Inferior parietal cortex (tissue), 1 donor: ENCODE results near the gene SAV1.
A peak's percentile ranks its signal among the peaks of the same experiment; 100 is the strongest.

Experiments
- DNase-seq: peaks from one replicate; pipeline ENCODE4 v3.0.0-alpha.2; 2016; ENCODE audit errors: extremely low spot score

SAV1 gene

DNA sequence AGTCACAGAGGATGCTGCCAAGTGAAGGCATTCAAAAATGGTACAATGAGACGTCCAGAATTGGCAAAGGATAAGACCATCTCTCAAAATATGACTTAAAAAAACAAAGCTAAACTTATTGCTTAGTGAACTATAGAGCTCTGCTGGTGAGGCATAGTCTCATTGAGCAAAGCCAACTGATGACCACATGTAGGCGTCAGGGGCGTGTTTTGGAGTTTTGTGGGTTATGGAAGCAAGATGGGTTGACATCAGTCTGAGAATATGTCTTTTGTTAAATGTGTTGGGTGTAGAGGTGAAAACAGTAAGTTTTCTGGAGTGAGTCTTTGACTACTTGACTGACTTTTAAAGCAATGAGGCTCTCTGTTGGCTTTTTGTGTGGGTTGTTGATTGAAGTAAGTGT lies 60.9 kb downstream of the SAV1 start:
- DNase-seq = no peak

DNA sequence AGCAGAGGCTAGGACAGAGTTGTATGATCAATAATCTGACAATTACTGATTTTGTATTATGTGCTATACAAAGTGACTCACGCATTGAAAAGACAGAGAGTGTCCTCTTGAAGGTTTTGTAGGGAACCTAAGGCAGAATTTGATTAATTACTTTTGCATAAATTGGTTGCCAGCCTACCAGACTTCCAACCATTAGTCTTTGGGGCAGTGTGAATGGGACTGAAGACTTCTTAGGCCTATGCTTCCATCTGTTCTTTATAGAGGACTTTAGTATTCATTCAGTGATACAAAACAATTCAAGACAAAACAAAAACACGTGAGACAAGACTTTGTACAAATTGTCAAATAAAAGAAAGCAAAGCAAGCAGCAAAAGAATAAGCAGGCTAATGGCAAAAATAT lies 61.6 kb downstream of the SAV1 start:
- no peak for DNase-seq

DNA sequence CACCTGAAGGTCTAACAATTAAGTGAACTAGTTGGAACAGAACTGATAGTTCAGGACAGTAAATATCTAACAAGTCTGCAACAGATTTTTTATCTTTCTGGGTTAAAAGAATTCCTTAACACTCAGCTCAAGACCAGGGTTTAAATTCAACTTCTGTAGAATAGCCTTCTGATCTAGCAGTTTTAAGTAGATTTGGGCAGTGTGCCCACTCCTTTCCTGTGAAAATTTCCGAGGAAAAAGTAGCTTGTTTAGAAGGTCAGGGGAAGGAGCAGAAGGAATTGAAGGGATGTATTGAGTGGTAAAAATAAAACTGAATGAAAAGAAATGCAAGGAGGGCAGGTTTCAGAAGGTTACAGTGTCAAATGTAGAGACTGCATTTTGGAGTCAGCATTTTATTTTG lies 62.3 kb downstream of the SAV1 start:
- no peak for DNase-seq

DNA sequence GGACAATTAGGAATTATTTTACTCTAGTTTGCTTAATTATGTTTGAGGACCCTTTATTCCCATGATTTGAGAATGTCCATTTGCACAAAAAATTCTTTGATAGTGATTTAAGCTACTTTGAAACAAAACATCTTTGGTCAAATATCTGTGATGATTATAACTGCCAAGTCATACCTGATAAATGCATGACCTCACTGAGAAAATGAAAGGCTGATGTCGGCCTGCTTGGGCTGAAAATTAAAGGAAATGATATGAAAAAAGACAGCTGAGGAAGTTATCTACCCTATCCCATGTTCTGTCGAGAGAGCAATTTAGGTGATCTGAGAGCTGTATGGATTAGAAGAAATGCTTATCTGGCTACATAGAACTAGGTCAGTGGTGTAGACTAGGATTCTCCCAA lies 64.5 kb downstream of the SAV1 start:
- DNase-seq = no peak

DNA sequence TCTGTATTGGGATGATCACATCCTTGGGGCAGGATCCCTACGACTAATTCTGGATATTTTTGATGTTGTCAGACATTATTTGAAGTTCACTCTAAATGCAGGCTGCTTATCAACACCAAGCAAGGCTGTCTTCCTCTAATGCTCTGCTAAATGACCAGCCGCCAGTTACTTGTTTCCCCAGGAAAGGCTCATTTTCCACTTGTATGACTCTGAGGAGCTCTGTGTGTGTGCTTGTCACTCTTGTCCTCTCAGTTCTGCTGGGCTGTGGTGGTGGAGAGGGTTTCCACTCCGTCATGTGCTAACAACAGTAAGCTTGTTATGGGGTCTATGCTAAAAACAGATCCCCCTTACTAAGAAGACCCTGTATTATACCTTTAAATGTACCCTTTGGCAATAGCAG lies 66.1 kb downstream of the SAV1 start:
- DNase-seq = no peak

DNA sequence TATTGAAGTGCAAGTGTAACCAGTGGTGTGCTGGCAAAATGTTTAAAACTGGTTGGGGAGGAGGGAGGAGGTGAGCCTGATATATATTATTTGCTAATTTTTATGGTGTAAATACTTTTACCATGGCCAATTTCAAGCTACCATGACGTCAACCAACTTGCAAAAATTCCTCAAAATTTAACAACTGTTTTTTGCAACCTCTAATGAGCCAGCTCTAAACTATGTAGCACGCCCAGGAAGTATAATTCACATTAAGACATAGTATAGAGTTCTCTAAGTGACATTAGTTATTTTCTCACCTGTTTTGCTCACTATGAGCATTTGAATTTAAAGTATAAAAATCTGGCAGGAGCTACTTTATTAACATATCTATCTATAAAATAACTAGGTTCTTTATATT lies 66.7 kb downstream of the SAV1 start:
- DNase-seq = no peak

DNA sequence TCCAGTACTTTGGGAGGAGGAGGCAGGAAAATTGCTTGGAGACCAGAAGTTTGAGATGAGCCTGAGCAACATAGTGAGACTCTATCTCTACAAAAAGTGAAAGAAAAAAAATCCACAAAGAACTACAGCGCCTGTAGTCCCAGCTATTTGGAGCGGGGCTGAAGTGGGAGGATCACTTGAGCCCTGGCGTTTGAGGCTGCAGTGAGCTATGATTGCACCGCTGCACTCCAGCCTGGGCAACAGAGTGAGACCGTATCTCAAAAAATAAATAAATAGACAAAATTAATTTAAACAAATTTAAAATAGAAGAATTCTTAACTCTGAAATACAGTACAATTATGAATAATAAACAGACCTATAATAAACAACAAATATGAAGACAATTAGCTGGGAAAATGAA lies 67.3 kb downstream of the SAV1 start:
- no peak for DNase-seq

DNA sequence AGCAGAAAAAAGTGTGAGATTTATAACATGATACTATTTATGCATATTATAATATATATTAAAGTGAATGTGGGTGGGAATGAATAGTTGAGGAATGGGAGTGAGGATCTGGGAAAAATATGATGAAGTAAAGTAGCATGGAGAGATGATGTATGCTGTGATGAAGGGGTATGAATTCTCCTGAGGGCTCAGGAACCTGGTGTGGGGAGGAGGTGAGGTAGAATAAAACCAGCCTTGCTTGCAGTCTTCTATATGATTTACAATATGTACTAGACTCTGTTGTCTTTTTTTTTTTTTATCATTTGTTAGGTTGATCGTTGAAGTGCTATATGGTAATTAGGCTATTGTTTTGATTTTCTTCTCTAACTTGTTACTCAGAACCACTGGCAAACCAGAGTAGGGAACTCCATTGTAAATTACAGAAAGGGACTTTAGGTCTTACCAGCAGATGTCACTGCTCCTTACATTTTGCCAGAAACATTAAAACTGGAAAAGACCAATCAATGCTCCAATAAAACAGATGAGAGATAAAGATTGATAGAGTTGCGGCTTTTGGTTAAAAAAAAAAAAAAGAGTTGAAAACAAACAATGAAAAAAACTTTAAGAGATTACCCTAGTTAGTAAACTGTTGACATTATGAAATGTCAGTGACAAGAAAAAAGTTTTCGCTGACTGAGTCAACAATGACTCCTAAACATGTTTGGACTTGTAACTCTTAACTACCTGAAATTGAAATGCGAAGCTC lies 68.2 kb downstream of the SAV1 start:
- peak; percentile 79 for DNase-seq

DNA sequence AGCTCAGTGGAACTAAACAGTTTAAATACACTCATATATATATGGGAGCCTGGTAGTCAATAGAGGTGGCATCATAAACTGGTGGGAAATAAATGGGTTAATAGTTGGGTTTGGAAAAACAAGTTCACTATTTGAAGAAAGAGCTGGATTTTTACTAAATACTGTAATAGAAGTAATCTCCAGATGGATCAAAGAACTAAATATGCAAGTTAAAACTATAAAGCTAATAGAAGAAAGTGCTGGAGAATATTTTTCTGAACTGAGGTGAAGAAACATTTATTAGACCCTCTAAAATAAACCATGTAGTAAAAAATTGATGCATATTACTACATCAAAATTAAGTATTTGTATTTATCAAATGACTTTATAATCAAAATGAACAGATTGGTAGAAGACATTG lies 69.3 kb downstream of the SAV1 start:
- DNase-seq = no peak

DNA sequence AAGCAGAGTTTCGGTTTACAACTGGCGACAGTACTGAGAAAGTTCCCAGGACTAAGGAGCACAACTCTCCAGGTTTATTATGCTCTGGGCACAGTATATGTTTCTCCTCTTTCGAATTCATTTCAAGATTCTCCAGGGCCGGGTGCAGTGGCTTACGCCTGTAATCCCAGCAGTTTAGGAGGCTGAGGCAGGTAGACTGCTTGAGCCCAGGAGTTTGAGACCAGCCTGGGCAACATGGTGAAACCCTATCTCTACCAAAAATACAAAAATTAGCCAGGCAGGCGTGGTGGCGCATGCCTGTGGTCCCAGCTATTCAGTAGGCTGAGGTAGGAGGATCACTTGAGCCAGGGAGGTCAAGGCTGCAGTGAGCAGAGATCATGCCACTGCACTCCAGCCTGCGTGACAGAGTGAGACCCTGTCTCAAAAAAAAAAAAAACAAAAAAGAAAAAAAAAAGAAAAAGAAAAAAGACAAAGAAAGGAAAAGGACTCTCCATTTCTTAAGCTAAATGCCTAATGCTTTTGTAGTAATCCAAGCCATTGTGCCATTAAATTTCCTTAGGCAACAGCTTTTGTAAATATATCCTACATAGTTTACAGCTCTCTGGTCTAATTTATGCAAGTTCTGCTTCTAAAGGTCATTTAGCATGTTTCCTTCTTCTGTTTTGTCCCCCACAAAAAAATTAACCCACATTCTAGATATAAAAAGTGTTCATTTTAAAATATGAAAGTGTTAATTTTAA lies 73.4 kb downstream of the SAV1 start:
- DNase-seq = no peak

DNA sequence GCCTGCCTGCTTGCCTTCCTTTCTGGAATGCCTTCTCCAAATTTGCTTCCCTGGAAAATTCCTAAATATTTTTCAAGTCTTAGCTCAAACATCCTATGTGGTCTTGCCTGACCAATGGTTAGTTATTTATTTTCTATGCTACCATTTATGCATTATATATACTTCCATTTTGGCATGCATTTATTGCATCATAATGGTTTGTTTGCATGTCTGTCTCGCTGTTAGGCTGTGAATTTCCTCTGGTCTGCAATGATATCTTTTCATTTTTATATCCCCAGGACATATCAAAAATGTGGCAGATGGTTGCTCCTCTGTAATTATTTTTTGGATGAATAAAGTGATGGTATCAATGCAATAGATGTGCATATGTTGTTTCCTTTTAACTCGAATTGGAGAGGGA lies 77.6 kb downstream of the SAV1 start:
- DNase-seq = no peak
